Measurements from ENCODE around the gene GFM2.
"Not testable (repeated sequence)": the region's sequence is repeated elsewhere in the genome, so short reads cannot be mapped to it uniquely, and the experiment has no call there.

The GFM2 gene

DNA sequence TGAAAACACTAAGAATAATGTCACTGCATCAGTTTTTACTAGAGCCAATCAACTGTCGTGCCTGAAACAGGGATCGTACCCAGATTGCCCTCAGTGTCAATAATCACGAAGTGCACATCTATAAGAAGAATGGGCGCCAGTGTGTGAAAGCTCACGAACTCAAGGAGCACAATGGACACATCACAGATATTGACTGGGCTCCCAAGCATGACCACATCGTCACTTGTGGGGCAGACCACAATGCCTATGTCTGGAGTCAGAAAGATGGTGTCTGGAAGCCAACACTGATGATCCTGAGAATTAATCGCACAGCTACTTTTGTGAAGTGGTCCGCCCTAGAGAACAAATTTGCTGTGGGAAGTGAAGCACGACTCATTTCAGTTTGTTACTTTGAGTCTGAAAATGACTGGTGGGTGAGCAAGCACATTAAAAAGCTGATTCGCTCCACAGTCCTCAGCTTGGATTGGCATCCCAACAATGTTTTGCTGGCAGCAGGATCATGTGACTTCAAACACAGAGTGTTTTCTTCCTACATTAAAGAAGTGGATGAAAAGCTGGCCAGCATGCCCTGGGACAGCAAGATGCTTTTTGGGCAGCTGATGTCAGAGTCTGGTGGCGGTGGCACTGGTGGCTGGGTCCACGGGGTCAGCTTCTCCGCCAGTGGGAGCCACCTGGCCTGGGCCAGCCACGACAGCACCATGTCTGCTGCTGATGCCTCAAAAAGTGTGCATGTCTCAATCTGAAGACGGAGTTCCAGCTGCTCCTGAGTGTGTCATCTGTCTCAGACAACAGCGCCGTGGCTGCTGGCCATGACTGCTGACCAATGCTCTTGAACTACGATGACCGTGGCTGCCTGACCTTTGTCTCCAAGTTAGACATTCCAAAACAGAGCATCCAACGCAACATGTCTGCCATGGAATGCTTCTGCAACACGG, 32.3 kb upstream of the GFM2 start:
- no peak overlapping the region for H3K4me2 ChIP-seq
- H3K27ac ChIP-seq, result no peak overlapping the region
- no peak overlapping the region for H3K9ac ChIP-seq
- H3K79me2 ChIP-seq (ENCODE audit: insufficient read depth, low read depth), result no peaks in the 10 kb centered on the region
- no peaks in the 10 kb centered on the region for H3K4me1 ChIP-seq (ENCODE audit: low read depth, poor library complexity, severe bottlenecking)
- H3K36me3 ChIP-seq (ENCODE audit: insufficient read depth), result no peaks in the 10 kb centered on the region
- no peak overlapping the region for H3K4me3 ChIP-seq (IDR thresholded peaks at IDR 0.05; ENCODE audit: insufficient read depth, low read depth, low read length)
- no peaks in the 10 kb centered on the region for H3K27me3 ChIP-seq (ENCODE audit: insufficient read depth, low read depth)
- H2AFZ ChIP-seq (ENCODE audit: low read depth), result no peak overlapping the region
- no peak for TF ChIP-seq CTCF (conservative IDR thresholded peaks at IDR 0.05; ENCODE audit: low read depth, low read length)
- H4K20me1 ChIP-seq (ENCODE audit: insufficient read depth), result no peaks in the 10 kb centered on the region

DNA sequence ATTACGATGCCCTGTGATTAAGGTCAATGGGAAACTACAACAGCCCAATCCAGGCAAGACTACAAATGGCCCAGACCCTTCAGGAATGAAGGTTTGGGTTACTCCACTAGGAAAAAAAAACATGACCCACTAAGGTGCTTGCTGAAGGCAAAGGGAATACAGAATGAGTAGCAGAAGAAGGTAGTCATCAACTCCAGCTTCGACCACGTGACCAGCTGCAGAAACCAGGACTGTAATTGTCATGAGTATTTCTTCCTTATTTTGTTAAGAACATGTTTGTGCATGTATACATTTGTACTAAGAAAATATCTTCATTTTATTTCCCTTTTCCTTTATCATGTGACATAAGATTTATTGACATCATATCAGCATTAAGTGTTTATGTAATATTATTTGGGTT, 24.8 kb upstream of the GFM2 start:
- not testable (repeated sequence) for H3K27me3 ChIP-seq (ENCODE audit: insufficient read depth, low read depth); H4K20me1 ChIP-seq (ENCODE audit: insufficient read depth); H3K4me1 ChIP-seq (ENCODE audit: low read depth, poor library complexity, severe bottlenecking); H3K27ac ChIP-seq; H3K9ac ChIP-seq; H3K36me3 ChIP-seq (ENCODE audit: insufficient read depth); H3K79me2 ChIP-seq (ENCODE audit: insufficient read depth, low read depth); H3K4me3 ChIP-seq (IDR thresholded peaks at IDR 0.05; ENCODE audit: insufficient read depth, low read depth, low read length); H3K4me2 ChIP-seq; H2AFZ ChIP-seq (ENCODE audit: low read depth)

DNA sequence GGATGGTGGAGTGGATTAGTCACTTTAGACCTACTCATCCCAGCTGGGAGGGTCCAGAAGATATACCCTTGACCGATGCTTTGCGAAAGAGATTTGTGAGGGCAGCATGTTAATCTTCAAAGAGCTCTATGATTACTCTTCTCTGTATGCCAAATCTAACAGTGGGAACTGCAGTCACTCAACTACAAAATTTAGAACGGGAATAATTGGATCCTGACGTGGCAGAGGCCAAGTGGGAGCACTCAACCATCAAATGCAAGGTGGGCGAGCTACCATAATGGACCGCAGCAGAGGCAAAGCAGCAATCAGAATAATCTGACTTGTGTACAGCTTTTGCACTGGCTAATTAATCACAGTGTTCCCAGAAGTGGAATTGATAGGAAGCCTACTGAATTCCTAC, 20.5 kb upstream of the GFM2 start:
- Histone ChIP-seq H2AFZ (ENCODE audit: low read depth) (no peak overlapping the region), H3K36me3 (ENCODE audit: insufficient read depth) (no peaks in the 10 kb centered on the region), H3K4me3 (IDR thresholded peaks at IDR 0.05; ENCODE audit: insufficient read depth, low read depth, low read length) (no peak overlapping the region), H3K4me2 (no peak overlapping the region), H3K27ac (no peak overlapping the region), H3K79me2 (ENCODE audit: insufficient read depth, low read depth) (no peaks in the 10 kb centered on the region), H3K4me1 (ENCODE audit: low read depth, poor library complexity, severe bottlenecking) (no peaks in the 10 kb centered on the region), H3K27me3 (ENCODE audit: insufficient read depth, low read depth) (no peaks in the 10 kb centered on the region), H3K9ac (no peak overlapping the region), H4K20me1 (ENCODE audit: insufficient read depth) (no peaks in the 10 kb centered on the region)
- TF ChIP-seq CTCF (conservative IDR thresholded peaks at IDR 0.05; ENCODE audit: low read depth, low read length), result no peak

DNA sequence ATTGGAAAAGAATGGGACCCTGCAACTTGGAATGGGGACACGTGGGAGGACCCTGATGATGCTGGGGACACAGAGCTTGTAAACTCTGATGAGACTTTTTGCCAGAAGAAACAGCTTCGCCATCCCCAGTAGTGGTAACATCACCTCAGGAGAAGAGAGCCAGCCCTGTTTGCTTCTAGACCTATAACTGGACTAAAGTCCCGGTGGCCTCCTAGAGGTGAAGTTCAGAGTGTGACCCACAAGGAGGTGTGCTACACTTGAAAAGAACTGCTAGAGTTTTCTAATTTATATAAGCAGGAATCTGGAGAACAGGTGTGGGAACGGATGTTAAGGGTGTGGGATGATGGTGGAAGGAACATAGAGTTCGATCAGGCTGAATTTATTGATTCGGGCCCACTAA, 19.9 kb upstream of the GFM2 start:
- no peaks in the 10 kb centered on the region for H3K4me1 ChIP-seq (ENCODE audit: low read depth, poor library complexity, severe bottlenecking)
- H3K27me3 ChIP-seq (ENCODE audit: insufficient read depth, low read depth), result no peaks in the 10 kb centered on the region
- no peaks in the 10 kb centered on the region for H3K36me3 ChIP-seq (ENCODE audit: insufficient read depth)
- no peaks in the 10 kb centered on the region for H4K20me1 ChIP-seq (ENCODE audit: insufficient read depth)
- no peak for TF ChIP-seq CTCF (conservative IDR thresholded peaks at IDR 0.05; ENCODE audit: low read depth, low read length)
- no peaks in the 10 kb centered on the region for H3K79me2 ChIP-seq (ENCODE audit: insufficient read depth, low read depth)
- no peak overlapping the region for H3K27ac ChIP-seq
- H2AFZ ChIP-seq (ENCODE audit: low read depth), result no peak overlapping the region
- no peak overlapping the region for H3K4me2 ChIP-seq
- H3K4me3 ChIP-seq (IDR thresholded peaks at IDR 0.05; ENCODE audit: insufficient read depth, low read depth, low read length), result no peak overlapping the region
- no peak overlapping the region for H3K9ac ChIP-seq

GRCh38 chr5:74778609-74779008, 11.7 kb upstream of the GFM2 start:
- H3K36me3 ChIP-seq (ENCODE audit: insufficient read depth), result peaks cover 20% of the 10 kb centered on the region; the same call in 1 of the 2 replicates
- H4K20me1 ChIP-seq (ENCODE audit: insufficient read depth), result no peaks in the 10 kb centered on the region
- H3K9ac ChIP-seq, result no peak overlapping the region
- H3K4me1 ChIP-seq (ENCODE audit: low read depth, poor library complexity, severe bottlenecking), result no peaks in the 10 kb centered on the region
- no peak overlapping the region for H3K4me2 ChIP-seq
- TF ChIP-seq CTCF (conservative IDR thresholded peaks at IDR 0.05; ENCODE audit: low read depth, low read length), result no peak
- no peaks in the 10 kb centered on the region for H3K27me3 ChIP-seq (ENCODE audit: insufficient read depth, low read depth)
- H2AFZ ChIP-seq (ENCODE audit: low read depth), result no peak overlapping the region
- H3K4me3 ChIP-seq (IDR thresholded peaks at IDR 0.05; ENCODE audit: insufficient read depth, low read depth, low read length), result no peak overlapping the region
- H3K27ac ChIP-seq, result no peak overlapping the region
- H3K79me2 ChIP-seq (ENCODE audit: insufficient read depth, low read depth), result no peaks in the 10 kb centered on the region

All from KMS-11 (cell line).